AG09309 (cell line): ENCODE data around the gene KNSTRN.

Experiments used
- DNase-seq: peaks from one replicate; pipeline ENCODE4 v3.0.0-alpha.2; 2010; ENCODE audit warnings: low read depth
- H3K4me3 ChIP-seq: 2 replicates; pipeline ENCODE4 v1.5.1; 2011; ENCODE audit warnings: mild to moderate bottlenecking, low read depth, low read length, moderate library complexity; ENCODE audit not compliant: control insufficient read depth
- CTCF ChIP-seq: IDR thresholded peaks from 2 replicates; pipeline ENCODE4 v1.5.1; 2011; ENCODE audit warnings: mild to moderate bottlenecking, low read depth, low read length, inconsistent platforms; ENCODE audit not compliant: insufficient read depth, control insufficient read depth; ENCODE audit errors: missing control alignments

KNSTRN gene

GRCh38 chr15:40405501-40406381 lies 23.2 kb downstream of the KNSTRN start, which contains the start of gene IVD:
IVD (plus strand) TSS chr15:40405795; CDS start chr15:40405828, 33 bp downstream.
- peak; percentile 87 for DNase-seq
- no peak for TF ChIP-seq CTCF
- H3K4me3 ChIP-seq = peak within 1 kb of the TSS; percentile 58

- no peak for TF ChIP-seq CTCF
- no peak for DNase-seq
- H3K4me3 ChIP-seq = no peak overlapping the region
These were observed 24.9 kb downstream of the KNSTRN start for GRCh38 chr15:40407330-40407990.

- no peak for TF ChIP-seq CTCF
- H3K4me3 ChIP-seq = no peak overlapping the region
- no peak for DNase-seq
These were observed 26.8 kb downstream of the KNSTRN start for GRCh38 chr15:40409366-40409765.

GRCh38 chr15:40410476-40410875 lies 28.0 kb downstream of the KNSTRN start:
- no peak overlapping the region for H3K4me3 ChIP-seq
- no peak for TF ChIP-seq CTCF
- no peak for DNase-seq

GRCh38 chr15:40412095-40412759 lies 29.7 kb downstream of the KNSTRN start:
- no peak for TF ChIP-seq CTCF

GRCh38 chr15:40413036-40413435 lies 30.5 kb downstream of the KNSTRN start:
- H3K4me3 ChIP-seq = no peak overlapping the region
- no peak for TF ChIP-seq CTCF
- DNase-seq = no peak

More at GRCh38 chr15:40412095-40412759, 29.7 kb downstream of the KNSTRN start:
- no peak overlapping the region for H3K4me3 ChIP-seq
- no peak for DNase-seq
